Measurements from ENCODE around the gene ARMC9. TPM values are rescaled to one million over a fixed set of nuclear protein-coding genes. Genes with fewer than 3 reads are reported as not detected.

ARMC9 gene
- total and polyA plus RNA-seq, 2 of the 13 experiments (the other 11 are each of a cell fraction or from before 2014, with no cell fraction given): 9.1 to 12.8 TPM

DNA sequence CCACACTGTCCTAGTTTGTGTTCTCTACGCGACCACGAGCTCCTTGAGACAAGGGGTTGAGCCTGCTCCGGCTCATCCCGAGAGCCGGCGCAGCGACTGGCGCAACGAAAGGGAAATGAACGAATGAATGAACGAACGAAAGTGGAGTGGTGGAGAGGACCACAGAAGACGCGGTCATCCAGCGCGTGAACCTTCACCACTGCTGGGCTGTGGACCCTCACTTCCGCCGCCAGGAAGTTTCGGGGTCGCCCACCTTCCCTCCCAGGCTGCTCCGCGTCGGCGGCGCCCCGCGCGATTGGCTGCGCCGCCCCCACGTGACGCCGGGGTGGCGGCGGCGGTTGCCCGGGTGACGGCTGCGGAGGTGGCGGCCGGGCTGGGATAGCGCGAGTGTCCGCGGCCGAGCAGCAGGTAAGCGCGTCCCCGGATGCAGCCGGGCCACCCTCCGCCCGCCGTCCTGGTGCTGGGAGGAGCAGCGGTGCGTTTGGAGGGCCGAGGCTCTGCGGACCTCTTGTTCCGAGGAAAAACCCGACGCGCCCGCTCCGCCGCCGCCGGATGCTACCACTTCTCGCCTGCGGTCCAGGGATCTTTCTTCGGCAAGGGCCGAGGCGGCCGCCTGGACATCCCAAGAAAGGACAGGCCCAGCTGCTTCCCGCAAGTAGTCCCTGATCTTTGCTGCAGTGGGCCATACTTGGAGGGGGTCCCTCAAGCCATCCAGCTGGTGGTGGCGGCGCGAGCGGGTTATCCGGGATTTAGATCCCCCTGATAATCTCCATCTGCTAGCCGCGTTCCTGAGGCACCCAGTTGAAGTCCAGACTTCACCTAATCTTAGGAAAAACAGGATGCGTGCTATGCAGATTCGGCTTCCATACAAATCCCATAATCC lies at the start of gene ARMC9 (continued):
- TF ChIP-seq ZSCAN12 (CRISPR knock-in tag; IDR thresholded peaks at IDR 0.05): no peak
- TF ChIP-seq BRD4 (CRISPR knock-in tag; IDR thresholded peaks at IDR 0.05): peak; percentile 80; the same call in 1 of the 2 replicates
- 0 out of 2 replicates have a peak, but pooled peaks have one; percentile 42 for TF ChIP-seq DNMT1 (CRISPR knock-in tag; IDR thresholded peaks at IDR 0.05)
- TF ChIP-seq ZNF34 (CRISPR knock-in tag; IDR thresholded peaks at IDR 0.05; ENCODE audit: borderline replicate concordance): peak; percentile 89
- TF ChIP-seq ZNF737 (CRISPR knock-in tag; IDR thresholded peaks at IDR 0.05; ENCODE audit: borderline replicate concordance): no peak
- no peak for TF ChIP-seq SIX4 (CRISPR knock-in tag; IDR thresholded peaks at IDR 0.05)
- peak; percentile 36 for TF ChIP-seq TEAD3 (CRISPR knock-in tag; optimal IDR thresholded peaks at IDR 0.05; ENCODE audit: borderline replicate concordance)
- TF ChIP-seq, protein P1, sequence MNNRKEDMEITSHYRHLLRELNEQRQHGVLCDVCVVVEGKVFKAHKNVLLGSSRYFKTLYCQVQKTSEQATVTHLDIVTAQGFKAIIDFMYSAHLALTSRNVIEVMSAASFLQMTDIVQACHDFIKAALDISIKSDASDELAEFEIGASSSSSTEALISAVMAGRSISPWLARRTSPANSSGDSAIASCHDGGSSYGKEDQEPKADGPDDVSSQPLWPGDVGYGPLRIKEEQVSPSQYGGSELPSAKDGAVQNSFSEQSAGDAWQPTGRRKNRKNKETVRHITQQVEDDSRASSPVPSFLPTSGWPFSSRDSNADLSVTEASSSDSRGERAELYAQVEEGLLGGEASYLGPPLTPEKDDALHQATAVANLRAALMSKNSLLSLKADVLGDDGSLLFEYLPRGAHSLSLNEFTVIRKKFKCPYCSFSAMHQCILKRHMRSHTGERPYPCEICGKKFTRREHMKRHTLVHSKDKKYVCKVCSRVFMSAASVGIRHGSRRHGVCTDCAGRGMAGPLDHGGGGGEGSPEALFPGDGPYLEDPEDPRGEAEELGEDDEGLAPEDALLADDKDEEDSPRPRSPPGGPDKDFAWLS (CRISPR knock-in tag; IDR thresholded peaks at IDR 0.05; ENCODE audit: borderline replicate concordance): no peak; the same call in 1 of the 2 replicates
- no peak for TF ChIP-seq ZNF224 (CRISPR knock-in tag; IDR thresholded peaks at IDR 0.05)
- peak; percentile 87; the same call in 1 of the 2 replicates for TF ChIP-seq SPEN (CRISPR knock-in tag; IDR thresholded peaks at IDR 0.05; ENCODE audit: low read depth)
- TF ChIP-seq PRMT3 (CRISPR knock-in tag; IDR thresholded peaks at IDR 0.05; ENCODE audit: borderline replicate concordance, low read depth): no peak; the same call in 1 of the 2 replicates
- TF ChIP-seq NR2F2 (IDR thresholded peaks at IDR 0.05; ENCODE audit: borderline replicate concordance, low read depth): no peak; the same call in 1 of the 2 replicates
- TF ChIP-seq CEBPB (IDR thresholded peaks at IDR 0.05; ENCODE audit: borderline replicate concordance, low read depth, low read length): no peak
- peak; percentile 94 for TF ChIP-seq ASH2L (IDR thresholded peaks at IDR 0.05; ENCODE audit: insufficient read length, low read depth, low read length)
- 0 out of 2 replicates have a peak, but pooled peaks have one; percentile 37 for TF ChIP-seq PHF21A (CRISPR knock-in tag; IDR thresholded peaks at IDR 0.05)
- TF ChIP-seq, protein P2, sequence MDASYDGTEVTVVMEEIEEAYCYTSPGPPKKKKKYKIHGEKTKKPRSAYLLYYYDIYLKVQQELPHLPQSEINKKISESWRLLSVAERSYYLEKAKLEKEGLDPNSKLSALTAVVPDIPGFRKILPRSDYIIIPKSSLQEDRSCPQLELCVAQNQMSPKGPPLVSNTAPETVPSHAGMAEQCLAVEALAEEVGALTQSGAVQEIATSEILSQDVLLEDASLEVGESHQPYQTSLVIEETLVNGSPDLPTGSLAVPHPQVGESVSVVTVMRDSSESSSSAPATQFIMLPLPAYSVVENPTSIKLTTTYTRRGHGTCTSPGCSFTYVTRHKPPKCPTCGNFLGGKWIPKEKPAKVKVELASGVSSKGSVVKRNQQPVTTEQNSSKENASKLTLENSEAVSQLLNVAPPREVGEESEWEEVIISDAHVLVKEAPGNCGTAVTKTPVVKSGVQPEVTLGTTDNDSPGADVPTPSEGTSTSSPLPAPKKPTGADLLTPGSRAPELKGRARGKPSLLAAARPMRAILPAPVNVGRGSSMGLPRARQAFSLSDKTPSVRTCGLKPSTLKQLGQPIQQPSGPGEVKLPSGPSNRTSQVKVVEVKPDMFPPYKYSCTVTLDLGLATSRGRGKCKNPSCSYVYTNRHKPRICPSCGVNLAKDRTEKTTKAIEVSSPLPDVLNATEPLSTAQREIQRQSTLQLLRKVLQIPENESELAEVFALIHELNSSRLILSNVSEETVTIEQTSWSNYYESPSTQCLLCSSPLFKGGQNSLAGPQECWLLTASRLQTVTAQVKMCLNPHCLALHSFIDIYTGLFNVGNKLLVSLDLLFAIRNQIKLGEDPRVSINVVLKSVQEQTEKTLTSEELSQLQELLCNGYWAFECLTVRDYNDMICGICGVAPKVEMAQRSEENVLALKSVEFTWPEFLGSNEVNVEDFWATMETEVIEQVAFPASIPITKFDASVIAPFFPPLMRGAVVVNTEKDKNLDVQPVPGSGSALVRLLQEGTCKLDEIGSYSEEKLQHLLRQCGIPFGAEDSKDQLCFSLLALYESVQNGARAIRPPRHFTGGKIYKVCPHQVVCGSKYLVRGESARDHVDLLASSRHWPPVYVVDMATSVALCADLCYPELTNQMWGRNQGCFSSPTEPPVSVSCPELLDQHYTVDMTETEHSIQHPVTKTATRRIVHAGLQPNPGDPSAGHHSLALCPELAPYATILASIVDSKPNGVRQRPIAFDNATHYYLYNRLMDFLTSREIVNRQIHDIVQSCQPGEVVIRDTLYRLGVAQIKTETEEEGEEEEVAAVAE (CRISPR knock-in tag; IDR thresholded peaks at IDR 0.05; ENCODE audit: borderline replicate concordance): no peak
- TF ChIP-seq ZNF10 (CRISPR knock-in tag; IDR thresholded peaks at IDR 0.05; ENCODE audit: borderline replicate concordance, low read depth): no peak
- peak; percentile 92 for TF ChIP-seq RBFOX2 (IDR thresholded peaks at IDR 0.05; ENCODE audit: low read depth, low read length)
- peak; percentile 25; the same call in 1 of the 2 replicates for TF ChIP-seq RXRB (CRISPR knock-in tag; IDR thresholded peaks at IDR 0.05; ENCODE audit: borderline replicate concordance)
- TF ChIP-seq, protein P3, sequence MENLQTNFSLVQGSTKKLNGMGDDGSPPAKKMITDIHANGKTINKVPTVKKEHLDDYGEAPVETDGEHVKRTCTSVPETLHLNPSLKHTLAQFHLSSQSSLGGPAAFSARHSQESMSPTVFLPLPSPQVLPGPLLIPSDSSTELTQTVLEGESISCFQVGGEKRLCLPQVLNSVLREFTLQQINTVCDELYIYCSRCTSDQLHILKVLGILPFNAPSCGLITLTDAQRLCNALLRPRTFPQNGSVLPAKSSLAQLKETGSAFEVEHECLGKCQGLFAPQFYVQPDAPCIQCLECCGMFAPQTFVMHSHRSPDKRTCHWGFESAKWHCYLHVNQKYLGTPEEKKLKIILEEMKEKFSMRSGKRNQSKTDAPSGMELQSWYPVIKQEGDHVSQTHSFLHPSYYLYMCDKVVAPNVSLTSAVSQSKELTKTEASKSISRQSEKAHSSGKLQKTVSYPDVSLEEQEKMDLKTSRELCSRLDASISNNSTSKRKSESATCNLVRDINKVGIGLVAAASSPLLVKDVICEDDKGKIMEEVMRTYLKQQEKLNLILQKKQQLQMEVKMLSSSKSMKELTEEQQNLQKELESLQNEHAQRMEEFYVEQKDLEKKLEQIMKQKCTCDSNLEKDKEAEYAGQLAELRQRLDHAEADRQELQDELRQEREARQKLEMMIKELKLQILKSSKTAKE (CRISPR knock-in tag; IDR thresholded peaks at IDR 0.05; ENCODE audit: borderline replicate concordance): no peak
- peak; percentile 80 for TF ChIP-seq NFYB (CRISPR knock-in tag; IDR thresholded peaks at IDR 0.05)

Data from HepG2 (cell line).